ENCODE results near the gene RFNG.

Gene RFNG

DNA sequence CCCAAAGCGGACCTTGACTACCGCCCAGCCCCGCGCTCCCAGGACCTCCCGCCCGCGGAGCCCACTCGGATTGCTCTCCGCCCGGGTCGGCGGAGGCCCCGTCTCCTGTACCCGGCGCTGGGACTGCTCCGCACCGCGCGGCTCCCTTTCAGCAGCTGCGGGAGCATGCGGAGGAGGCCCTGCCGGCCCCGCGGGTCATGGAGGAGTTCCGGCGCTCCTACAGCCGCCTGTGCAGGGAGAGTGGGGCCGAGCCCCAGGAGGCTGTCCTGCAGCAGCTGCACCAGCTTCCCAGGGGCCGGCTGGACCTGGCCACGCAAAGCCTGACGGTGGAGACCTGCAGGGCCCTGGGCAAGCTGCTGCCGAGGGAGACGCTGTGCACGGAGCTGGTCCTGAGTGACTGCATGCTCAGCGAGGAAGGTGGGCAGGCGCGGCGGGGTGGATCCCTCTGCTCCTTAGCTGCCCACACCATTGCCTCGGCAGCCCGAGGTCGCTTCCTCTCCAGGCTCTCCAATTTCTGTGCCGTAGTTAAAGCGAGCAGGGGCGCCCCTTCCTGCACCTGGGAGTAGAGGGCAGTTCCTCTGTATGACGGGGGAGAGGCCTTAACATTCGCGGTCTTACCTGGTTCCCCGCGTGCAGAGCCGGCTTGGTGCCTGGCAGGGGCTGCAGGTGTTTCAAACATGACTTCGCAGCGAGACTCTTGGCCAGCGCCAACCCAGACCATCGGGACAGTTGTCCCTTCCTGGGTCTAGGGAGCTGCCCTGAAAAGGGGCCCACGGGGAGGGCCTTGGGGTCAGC is 28.0 kb downstream of the RFNG start:
- DNase-seq: no peak

DNA sequence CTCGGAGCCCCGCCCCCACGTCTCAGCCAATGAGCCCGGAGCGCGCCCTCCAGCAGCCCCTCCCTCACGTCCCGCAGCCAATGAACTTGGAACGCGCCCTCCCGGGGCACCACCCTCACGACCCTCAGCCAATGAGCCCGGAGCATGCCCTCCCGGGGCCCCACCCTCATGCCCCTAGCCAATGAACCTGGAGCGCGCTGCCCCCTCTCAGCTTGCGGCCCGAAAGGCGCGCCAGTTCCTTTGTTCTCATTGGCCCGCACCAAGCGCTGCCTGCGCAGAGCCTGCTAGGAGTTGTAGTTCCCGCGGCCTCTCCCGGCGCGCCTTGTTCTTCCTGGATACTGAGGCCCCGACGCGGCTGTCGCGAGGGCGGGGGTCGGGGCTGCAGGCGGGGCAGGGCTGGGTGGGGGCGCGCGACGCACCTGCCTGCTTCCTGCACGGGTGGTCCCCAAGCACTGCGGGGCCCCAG is 28.6 kb downstream of the RFNG start, which contains the start of gene LRRC45:
TSS of gene LRRC45 (plus strand) at position 325 of the 466 bp plus-strand sequence. CDS start 339 bp downstream, outside the sequence.
- peak; percentile 99 for DNase-seq

DNA sequence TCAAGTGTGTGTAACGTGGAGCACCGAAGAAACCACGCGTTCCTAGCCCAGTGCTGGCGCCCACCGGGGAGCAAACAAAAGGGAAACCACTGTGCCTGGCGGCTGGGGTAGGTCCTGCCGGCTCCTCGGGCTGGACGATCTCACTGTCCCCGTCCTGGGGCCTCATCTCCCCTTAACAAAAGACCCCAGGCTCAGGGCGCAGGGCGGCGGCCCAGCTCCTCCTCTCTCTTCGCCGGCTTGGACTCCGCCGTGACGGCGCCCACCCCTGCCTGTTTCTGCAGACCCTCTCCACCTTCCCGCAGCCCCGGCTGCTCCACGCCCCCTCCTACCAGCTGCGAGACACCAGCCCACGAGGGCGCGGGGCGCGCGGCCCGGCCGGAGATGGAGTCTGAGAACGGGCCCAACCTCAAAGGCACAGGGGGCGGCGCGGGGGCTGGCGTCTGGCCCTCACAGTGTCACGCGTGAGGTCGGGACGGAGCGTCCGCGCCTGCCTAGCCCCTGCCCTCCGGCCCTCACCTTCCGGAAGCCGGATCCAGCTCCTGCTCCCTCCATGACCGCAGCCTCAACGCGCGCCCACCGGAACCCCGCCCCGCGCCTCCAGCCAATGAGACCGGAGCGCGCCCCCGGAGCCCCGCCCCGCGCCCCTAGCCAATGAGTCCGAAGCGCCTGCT is 29.2 kb downstream of the RFNG start, which contains the start of gene CENPX:
TSS of gene CENPX (minus strand) at position 569 of the 671 bp plus-strand sequence. CDS start at position 552, 17 bp downstream.
- DNase-seq: no peak

DNA sequence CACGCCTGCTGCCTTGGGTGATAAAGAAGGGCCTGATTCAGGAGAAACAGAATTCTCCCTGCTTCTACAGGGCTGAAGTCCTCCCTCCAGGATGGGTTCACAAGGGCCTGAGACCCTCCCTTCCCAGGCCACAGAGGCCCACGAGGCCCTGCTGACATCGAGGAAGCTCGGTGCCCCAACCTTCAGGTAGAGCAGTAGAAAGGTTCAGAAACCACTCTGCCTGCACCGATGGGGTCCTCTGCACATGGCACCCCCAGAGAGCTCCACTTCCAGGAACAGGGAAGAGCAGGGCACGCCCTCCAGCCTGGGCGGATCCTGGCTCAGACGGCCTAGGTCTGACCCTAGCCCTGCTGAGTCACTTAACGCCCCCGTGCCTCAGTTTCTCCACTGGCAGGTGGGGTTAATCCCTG is 29.7 kb downstream of the RFNG start:
- no peak for DNase-seq

DNA sequence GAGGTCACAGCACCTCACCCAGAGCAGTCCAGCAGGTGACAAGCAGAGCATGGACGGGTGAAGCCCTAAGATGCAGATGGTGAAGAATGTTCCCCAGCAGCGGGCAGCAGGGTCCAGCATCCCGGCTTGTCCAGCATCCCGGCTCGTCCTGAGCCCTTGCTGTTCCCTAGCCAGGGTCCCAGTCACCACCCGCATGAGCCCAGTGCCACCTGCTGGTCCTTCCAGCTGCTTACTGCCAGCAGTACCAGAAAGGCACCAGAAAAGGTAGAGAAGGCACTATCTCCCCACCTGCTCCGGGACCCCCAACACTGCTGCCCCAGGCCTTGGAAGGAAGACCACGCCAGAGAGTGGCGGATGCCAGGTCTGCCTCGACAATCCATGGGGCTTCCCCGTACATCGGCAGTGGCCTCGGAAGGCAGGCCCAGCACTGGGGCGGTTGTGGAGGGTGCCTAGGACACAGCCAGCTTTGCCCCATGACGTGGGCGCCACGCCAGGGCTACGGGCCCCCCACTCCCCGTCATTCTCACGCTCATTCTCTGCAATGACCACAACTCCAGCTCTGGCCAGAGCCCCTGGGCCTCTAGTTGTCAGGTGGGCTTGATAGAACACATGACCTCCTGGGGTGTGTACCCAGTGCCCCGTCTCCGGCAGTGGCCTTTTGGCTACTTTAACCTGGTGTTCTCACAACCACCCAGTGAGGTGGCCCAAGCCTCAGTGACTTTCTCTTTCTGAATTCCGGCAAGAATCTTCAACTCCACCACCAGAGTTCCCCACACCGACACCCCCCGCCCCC is 30.3 kb downstream of the RFNG start:
- no peak for DNase-seq

DNA sequence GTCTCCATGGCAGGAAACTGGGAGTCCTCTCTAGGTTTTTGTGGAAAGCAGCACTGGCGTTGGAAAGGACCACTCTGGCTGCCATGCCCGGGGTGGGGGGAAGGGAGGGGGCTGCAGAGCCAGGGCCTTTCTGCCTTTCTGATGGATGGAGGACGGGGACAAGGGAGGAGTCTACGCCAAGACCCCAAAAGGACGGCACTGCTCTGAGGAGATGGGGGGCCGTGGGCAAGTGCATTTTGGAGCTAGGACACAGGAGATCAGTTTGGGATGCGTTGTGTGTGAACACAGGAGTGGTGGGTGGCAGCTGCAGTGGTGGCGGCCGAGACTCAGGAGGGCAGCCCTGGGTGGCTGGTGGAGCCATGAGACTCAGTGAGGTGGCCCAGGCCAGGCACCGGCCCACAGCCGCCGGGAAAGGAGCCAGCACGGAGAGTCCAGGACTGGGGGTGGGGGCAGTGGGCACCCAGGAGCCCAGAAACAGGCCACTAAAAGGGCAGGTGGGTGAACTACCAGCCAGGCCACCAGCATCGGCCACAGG is 31.0 kb downstream of the RFNG start:
- no peak for DNase-seq

DNA sequence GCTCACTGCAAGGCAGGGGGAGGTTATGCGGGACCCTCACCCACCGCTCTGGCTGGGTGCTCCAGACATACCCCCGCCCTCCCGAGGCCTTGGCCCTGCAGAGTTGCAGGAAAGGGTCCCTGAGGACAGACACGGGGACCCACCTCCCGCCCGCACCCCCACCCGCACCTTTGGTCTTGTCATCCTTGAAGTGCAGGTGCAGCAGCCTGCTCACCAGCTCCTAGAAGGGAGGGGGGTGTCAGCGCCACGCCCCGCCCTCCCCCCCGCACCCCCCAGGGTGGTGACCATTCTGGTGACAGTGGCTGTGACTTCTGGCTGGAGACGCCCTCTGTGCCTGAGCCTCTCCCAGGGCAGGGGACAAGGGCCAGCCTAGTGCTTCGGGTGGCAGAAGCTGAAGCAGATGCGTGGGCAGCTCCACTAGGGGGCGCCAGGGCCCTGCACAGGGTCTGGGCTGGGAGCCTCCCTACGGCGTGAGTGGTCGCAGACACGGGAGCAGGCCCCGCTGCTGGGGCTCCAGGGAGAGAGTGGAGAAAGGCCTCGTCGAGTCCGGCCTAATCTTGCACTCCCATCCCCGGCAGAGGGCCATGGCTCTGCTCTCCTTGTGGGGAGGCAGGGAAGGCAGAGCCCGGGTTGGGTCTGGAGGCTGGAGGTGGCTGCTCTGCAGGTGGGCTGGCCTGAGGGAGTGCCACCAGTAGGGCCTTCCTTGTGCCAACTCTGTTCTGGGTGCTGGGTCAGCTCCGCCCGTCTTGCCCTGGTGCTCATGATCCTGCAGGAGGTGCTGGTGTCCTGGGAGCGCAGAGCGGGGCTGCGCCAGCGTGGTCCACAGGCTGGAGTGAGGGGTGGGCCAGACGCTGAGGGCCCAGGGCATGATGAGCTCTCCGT is 31.7 kb downstream of the RFNG start:
- DNase-seq: no peak

DNA sequence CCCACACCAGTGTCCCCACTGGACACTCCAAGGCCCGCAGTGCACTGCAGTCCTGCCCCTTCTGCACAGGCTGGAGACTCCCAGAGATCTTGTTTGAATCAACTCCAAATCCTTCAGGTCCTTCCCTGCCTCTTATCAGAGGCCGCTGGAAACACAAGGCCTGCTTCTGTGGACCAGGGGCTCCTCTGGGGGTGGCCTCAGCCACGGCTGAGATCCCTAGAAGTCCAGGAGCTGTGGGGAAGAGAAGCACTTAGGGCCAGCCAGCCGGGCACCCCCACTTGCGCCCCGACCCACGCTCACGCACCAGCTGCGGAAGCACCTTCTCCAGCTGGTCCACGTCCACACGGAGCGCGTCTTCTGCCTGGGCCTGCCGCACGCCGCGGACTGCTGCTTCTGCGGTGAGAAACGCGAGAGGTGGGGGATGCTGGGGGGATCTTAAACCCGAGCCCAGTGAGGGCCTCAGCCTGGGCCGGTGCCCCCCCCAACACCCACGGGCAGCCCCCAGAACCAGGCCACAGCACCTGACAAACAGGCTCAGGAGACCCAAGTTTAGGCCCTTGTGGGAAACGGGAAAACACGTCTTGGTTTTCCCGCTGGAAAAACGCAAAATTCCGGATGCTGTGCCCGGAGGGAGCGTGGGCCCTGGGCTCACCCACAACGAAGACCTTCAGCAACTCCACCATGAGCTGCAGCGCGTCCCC is 32.5 kb downstream of the RFNG start:
- DNase-seq: no peak

DNA sequence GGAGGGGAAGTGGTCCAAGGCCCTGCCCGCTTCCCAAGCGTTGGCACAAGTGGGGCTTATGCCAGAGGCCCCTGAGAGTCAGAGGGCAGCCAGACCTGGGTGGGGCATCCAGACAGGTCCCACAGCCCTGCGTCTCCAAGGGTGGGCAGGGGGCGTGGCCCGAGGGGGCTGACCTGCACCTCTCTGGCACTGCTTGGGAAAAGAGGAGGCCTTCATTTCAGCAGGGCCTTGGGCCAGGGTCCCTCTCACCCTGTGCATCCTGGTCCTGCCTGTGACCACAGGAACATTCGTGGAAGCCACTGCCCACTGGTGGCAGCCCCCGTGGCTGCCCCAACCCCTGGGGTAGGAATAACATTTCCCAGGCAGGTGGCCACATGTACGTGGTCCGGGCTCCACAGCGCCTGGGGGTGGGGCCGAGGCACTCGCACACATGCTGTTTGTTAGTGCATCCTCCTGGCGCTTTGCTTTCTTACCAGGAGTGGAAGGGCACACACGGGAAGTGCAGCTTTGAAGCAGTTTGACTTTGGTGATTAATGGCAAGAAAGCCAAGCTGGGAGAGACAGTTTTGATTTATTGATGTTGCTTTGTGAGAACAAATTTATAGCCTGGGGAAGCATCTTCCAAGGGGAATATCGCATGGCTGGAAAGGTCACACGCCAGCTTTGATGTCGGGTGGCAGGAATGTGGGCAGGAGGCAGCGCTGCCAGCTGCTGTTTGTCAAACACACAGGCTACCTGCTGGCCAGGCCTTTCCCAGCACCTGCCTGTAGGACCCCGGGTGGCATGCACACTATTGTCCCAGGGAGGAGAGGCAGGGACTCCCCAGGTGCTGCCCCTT is 33.2 kb downstream of the RFNG start:
- DNase-seq: peak; percentile 40

DNA sequence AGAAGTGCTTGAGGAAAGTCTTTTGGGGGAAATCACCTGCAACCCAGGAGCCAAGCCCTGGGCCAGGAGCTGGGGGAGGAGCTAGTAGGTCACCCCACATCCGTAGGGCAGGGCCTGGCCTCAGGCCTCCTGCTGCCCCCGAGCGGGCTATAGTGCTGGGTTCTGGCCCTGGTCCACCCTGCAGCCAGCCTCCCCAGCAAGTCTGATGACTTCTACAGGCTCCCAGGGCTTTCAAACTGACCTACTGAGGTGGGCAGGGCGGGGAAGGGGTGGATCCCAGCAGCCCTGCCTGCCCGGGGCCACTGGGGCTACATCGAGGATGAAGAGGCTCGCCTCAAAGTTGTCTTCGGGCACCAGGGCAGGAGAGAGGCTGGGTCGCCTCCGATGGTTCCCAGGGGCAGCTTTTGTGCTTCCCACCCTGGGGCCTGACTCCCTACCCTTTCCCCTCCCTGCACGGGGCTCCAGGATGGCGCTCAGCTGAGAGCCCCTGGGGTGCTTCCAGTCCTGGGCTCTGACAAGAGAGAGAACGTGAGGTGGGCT is 33.9 kb downstream of the RFNG start:
- no peak for DNase-seq

DNA sequence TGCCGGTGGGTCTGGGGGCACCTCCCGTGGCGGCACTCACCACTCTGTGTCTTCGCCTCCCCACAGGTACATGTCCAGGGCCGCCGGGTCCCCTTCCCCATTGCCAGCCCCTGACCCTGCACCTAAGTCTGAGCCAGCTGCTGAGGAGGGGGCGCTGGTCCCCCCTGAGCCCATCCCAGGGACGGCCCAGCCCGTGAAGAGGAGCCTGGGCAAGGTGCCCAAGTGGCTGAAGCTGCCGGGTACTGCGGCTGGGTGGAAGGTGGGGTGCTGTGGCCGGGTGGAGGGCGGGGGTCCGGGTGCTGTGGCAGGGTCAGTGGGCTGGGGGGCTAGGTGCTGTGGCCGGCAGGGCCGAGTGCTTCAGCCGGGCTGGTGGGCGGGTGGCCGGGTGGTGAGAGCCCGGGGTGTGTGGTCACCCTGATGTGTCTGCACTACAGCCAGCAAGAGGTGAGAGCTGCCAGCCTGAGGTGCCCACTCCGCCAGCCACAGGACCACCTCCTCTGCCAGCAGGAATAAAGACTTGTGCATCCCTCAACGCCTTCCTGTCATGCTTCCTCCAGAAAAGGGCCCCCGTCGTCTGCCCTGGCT is 34.6 kb downstream of the RFNG start:
- no peak for DNase-seq

DNA sequence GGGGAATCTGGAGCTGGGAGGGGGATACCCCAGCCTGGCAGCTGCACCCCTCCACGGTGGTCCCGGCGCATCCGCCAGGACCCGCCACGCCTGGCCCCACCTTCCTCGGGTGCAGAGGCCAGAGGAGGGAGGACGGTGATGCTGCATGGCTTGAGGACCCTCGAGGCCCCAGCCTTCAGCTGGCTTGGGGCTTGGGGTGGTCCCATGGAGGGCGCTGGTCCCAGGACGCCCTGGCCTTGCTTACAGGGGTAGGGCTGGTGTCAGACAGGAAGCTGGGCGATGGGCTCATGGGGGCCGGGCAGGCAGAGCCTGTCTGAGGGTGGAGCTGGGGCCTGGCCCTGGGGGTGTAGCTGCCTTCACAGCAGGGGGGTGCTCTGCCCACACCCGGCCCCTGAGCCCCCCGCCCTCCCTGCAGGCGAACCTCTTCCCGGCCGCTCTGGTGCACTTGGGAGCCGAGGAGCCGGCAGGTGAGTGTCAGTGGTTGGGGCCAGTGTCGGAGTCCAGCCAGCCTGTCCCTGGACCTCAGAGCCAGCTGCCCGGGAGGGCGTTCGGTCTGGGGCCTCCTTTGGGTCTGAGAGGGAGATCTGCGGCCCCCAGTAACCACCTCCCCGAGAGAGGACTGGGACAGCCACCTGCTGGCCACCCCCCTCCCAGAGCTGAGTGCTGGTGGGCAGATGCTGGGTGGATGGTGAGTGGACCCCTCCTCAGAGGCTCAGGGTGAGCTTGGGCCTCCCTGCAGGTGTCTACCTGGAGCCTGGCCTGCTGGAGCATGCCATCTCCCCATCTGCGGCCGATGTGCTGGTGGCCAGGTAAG is 35.3 kb downstream of the RFNG start:
- DNase-seq: no peak

DNA sequence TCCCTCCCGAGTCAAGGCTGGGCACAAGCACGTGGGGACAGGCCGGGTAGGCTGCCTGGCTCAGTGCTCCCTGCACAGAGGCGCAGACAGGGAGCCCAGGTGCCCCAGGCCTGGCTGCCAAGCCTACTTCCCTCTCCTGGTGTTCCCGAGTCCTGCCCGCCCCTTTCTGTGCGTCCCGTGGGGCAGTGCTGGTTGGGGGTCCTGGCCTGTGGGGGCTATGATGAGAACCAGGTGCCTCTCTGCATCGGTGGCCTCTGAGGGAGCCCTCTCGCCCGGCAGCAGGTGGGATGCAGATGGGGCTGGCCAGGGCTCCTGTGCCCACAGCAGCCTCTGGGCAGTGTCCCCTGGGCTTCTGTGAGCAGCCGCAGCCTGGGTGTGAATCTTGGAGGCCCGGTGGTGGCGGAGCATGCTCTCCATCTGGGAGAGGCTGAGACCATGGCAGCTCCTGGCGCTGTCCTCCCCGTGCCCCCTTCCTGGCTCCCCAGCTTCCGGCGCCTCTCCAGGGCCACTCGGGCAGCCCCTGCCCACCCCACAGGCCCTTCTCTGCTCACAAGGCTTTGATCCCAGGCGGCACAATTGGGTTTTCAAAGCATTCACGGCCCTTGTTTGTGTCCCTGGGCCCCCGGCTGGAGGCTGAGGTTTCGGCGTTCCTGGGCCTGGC is 36.2 kb downstream of the RFNG start:
- no peak for DNase-seq

DNA sequence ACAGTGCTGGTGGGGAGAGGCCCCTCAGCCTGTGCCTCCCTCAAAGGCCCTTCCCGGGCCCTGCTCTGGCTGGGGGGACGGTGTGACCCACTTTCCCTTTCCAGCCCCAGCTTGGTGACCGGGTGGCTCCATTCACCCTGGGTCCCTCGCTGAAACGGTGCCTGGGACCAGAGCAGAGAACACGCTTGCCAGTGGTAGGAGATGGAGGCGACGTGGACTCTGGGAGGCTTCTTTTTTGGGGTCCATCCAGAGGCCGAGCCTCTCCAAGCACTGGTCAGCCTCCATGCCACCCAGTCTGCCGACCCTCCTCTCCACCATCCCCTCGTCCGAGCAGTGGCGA is 36.7 kb downstream of the RFNG start:
- no peak for DNase-seq

DNA sequence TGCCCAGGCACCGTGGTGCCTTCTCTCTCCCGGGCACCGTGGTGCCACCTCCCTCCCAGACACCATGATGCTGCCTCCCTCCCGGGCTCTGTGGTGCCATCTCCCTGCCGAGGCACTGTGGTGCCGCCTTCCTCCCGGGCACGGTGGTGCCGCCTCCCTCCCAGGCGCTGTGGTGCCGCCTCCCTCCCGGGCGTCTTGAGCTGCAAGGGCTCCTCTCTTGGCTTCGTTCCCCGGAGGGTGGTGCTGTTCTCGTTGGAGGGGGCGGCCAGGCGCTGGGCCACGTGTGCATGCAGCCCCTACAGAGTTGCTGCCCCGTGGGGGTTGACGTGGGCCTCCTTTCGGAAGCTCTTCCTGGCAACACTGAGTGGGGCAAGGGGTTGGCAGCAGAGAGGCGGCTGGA is 37.2 kb downstream of the RFNG start:
- DNase-seq: no peak

DNA sequence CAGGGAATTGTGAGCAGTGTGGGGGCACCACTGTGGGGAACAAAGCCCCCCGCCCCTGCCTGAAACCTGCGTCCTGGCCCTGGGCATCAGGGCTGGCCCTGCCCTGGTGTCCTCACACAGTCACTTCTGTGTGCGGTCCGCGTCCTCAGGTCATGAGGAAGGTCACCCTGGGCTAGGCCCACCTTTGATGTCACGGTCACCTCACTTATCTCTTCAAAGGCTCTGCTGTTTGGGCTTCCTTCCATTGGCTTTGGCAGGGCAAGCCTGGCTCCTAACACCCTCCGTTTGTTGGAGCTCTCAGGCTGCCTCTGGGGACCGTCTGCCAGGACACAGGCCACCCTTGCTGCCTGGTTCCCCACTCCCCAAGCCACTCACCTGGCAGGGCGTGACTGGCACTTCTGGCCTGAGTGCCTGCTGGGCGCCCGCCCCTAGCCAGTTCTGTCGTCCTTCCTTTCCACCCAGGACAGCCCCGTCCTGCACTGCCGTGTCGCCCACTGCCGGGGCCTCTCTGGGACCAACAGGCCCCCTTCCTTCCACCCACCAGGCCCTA is 37.8 kb downstream of the RFNG start:
- DNase-seq: no peak

DNA sequence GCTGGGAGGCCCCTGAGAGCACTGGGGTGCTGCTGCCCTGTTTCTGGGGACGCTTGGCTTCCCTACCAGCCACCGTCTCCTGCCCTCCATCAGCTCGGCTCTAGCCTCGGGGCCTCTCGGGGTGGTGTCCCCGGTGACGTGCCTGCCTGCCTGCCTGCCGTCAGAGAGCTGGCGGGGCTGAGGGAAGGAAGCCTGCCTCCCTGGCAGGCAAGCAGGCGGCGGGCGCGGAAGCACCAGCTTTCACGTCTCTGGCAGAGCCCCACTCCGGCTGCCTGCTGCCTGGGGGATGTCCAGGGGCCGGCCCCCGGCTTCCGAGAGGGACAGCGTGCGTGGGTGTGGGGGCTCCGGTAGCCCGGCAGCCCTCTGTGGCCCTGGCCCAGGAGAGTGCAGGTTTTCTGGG is 38.3 kb downstream of the RFNG start:
- DNase-seq: peak; percentile 27

Data from NCI-H2227 treated with DMSO at 0.1 percent for 48 hours (cell line).